Lung (tissue), 12 donors: ENCODE measurements around the gene ZDHHC8. TPM values are rescaled to one million over a fixed set of nuclear protein-coding genes. Genes with fewer than 3 reads are reported as not detected.

Source experiments
- ATAC-seq: fragments of 200-7000 bp; cut with Tn5 transposase; one replicate; pipeline ENCODE4 v1.9.1; 2020; ENCODE audit warnings: moderate number of reproducible peaks; ENCODE audit not compliant: insufficient read depth, low FRiP score
- DNase-seq, 3 donors: peaks; one replicate each; pipeline ENCODE4 v3.0.0-alpha.2; 2013 to 2017
- H3K27ac ChIP-seq, 2 donors: one replicate each; pipeline ENCODE4 v1.5.1; 2013; ENCODE audit warnings: mild to moderate bottlenecking in 2 of 2, moderate library complexity in 2 of 2, control low read depth in 1 of 2, inconsistent platforms in 1 of 2, low read depth in 1 of 2, low read length in 1 of 2
- H3K27me3 ChIP-seq, 3 donors: one replicate each; pipeline ENCODE4 v1.5.1; 2013; ENCODE audit warnings: low read length in 2 of 3; ENCODE audit not compliant: control insufficient read depth in 3 of 3, insufficient read depth in 3 of 3
- H3K36me3 ChIP-seq, 4 donors: one replicate each; pipeline ENCODE4 v1.5.1; 2013; ENCODE audit warnings: low read length in 4 of 4, mild to moderate bottlenecking in 1 of 4, moderate library complexity in 1 of 4; ENCODE audit not compliant: control insufficient read depth in 4 of 4, insufficient read depth in 4 of 4
- H3K4me1 ChIP-seq, 5 donors: one replicate each; pipeline ENCODE4 v1.5.1; 2013; ENCODE audit warnings: low read length in 5 of 5, mild to moderate bottlenecking in 2 of 5, moderate library complexity in 1 of 5; ENCODE audit not compliant: control insufficient read depth in 5 of 5, insufficient read depth in 5 of 5
- H3K4me3 ChIP-seq: one replicate; pipeline ENCODE4 v1.5.1; 2013; ENCODE audit warnings: mild to moderate bottlenecking, control low read depth, moderate library complexity
- H3K9ac ChIP-seq, 2 donors: one replicate each; pipeline ENCODE4 v1.5.1; 2013; ENCODE audit warnings: low read length in 2 of 2, control low read depth in 1 of 2; ENCODE audit not compliant: insufficient read depth in 1 of 2
- H3K9me3 ChIP-seq, 4 donors: one replicate each; pipeline ENCODE4 v1.5.1; 2013; ENCODE audit warnings: low read length in 3 of 4, mild to moderate bottlenecking in 1 of 4, moderate library complexity in 1 of 4; ENCODE audit not compliant: control insufficient read depth in 4 of 4, insufficient read depth in 3 of 4
- WGBS, 2 donors: extraction: QIAGEN DNeasy Blood & Tissue Kit; methylation state at CpG; one replicate each; pipeline ENCODE4 v1.1.7; 2013; 5-methylcytosine and 5-hydroxymethylcytosine counted together
- polyA plus RNA-seq, 2 donors: library from polyadenylated mRNA; stranded (reverse); fragments of 200-250 nt; gene quantifications; one replicate each; pipeline ENCODE4 v1.2.1, GENCODE V29; 2013
- total RNA-seq, 2 donors: library from RNA; depleted of rRNA in 1 of 2; stranded (reverse); fragments of >200 nt in 1 of 2; gene quantifications; one replicate each; pipeline ENCODE4 v1.2.1, GENCODE V29; 2014 to 2021
- TF ChIP-seq, protein P1 (sequence below): IDR thresholded peaks from 2 replicates; pipeline ENCODE4 v1.5.1; 2012; ENCODE audit warnings: mild to moderate bottlenecking; ENCODE audit errors: control extremely low read depth, extremely low read depth
- donor health status: control.
- donor health status: control.
- donor health status: Bipolar disorder and iron deficiency.
- donor health status: healthy.
- donor health status: DM: yes; HTN: yes; CAD: no.

ZDHHC8 gene
- total and polyA plus RNA-seq, 4 donors, result 28.4 to 75.1 (median 35.5) TPM

DNA sequence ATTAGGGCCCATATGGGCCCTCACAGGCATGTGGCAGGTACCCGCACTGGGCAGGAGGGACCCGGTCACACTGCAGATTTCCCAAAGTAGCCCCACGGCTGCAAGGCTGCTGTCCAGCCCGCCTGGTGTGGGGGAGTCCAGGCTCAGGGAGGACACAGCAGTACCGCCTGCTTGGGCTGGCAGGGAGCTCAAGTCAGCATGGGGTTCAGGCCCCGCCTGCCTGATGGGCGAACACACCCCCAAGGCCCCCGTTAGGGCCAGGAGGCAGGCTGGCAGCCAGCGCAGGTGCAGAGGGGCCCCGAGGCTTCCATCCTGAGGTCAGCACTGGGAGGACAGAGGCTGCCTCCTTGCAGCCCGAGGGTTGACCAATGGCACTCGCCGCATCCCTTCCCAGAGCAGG, 5.5 kb downstream of the ZDHHC8 start:
- peaks cover 0 to 28% (median 0%) of the 10 kb centered on the region in 4 donors for H3K36me3 ChIP-seq
- DNase-seq (no peak), ATAC-seq (no peak)
- H3K9me3 ChIP-seq, result no peaks in the 10 kb centered on the region
- H3K27me3 ChIP-seq, result no peaks in the 10 kb centered on the region
- H3K27ac ChIP-seq, result no peak overlapping the region
- H3K9ac ChIP-seq, result no peak overlapping the region
- TF ChIP-seq, protein P1, sequence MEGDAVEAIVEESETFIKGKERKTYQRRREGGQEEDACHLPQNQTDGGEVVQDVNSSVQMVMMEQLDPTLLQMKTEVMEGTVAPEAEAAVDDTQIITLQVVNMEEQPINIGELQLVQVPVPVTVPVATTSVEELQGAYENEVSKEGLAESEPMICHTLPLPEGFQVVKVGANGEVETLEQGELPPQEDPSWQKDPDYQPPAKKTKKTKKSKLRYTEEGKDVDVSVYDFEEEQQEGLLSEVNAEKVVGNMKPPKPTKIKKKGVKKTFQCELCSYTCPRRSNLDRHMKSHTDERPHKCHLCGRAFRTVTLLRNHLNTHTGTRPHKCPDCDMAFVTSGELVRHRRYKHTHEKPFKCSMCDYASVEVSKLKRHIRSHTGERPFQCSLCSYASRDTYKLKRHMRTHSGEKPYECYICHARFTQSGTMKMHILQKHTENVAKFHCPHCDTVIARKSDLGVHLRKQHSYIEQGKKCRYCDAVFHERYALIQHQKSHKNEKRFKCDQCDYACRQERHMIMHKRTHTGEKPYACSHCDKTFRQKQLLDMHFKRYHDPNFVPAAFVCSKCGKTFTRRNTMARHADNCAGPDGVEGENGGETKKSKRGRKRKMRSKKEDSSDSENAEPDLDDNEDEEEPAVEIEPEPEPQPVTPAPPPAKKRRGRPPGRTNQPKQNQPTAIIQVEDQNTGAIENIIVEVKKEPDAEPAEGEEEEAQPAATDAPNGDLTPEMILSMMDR, result no peak
- WGBS, 2 donors, result 88% methylated on average over 13 of the region's 13 CpGs
- no peak overlapping the region for H3K4me3 ChIP-seq
- peaks cover 0 to 44% (median 17%) of the 10 kb centered on the region in 5 donors for H3K4me1 ChIP-seq

DNA sequence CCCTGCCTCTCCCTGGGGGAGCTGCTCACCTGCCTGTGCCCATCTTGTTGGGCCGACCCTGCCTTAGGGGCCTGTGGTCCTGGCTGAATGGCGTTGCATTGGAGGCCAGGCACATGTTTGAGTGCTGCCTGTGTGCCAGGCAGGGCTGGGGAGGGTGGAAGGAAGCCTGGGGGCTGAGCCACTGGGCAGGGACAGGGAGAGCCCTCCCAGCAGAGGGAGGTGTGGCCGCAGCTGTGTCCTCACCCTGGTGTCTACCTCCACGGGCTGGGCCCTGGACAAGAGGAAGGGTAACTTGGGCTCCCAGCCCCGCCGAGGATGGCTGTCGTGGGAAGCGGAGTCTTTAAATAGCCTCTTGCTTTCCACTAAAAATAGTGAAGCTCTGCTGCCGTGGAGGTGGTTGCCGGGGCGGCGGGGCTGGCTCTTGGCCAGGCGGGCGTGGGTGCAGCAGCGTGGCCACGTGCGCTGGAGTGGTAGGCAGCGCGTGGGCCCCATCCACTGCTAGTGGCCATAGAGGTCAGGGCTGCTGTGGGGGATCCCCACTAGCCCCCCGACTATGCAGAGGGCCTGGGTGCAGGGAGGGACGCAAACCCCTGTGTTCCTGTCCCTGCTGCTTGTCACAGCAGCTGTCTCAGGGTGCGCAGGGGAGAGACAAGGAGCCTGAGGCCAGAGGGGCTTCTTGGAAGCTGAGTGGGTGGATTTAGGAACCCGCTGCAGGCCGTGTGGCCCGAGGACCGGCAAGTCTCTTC, 6.2 kb downstream of the ZDHHC8 start:
- H3K36me3 ChIP-seq, result peaks cover 0 to 33% (median 0%) of the 10 kb centered on the region in 4 donors
- no peak overlapping the region for H3K9ac ChIP-seq
- H3K9me3 ChIP-seq, result no peaks in the 10 kb centered on the region
- DNase-seq, result no peak
- WGBS, 2 donors, result 36 to 47% methylated on average over 26 of the region's 26 CpGs
- no peaks in the 10 kb centered on the region for H3K27me3 ChIP-seq
- no peak overlapping the region for H3K4me3 ChIP-seq
- TF ChIP-seq, protein P1, result no peak
- ATAC-seq, result no peak
- H3K4me1 ChIP-seq, result peaks cover 0 to 40% (median 10%) of the 10 kb centered on the region in 5 donors
- H3K27ac ChIP-seq, result peak overlapping the region; percentile 7 to 18

DNA sequence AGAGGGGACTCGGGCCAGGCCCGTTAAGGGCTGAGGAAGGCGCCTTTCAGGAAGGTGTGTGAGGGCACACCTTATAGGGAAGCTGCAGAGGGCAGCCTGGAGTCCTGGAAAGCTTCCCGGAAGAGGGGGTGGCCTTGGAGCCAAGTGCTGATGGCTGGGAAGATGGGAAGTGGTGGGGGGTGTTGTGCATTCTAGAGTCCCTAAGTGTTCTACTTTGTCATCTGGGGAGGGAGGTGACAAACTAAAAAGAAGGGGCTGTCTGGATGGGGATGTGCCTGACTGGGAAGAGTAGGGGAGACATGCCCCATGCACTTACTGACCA, 6.8 kb downstream of the ZDHHC8 start:
- H3K27me3 ChIP-seq, result no peaks in the 10 kb centered on the region
- no peaks in the 10 kb centered on the region for H3K9me3 ChIP-seq
- ATAC-seq (no peak), DNase-seq (no peak)
- no peak overlapping the region for H3K4me3 ChIP-seq
- H3K9ac ChIP-seq, result no peak overlapping the region
- H3K4me1 ChIP-seq, result peaks cover 0 to 36% (median 8%) of the 10 kb centered on the region in 5 donors
- H3K27ac ChIP-seq, result peak overlapping the region in 1 of 2 donors; percentile 18
- WGBS, 2 donors, result 63 to 64% methylated on average over 4 of the region's 4 CpGs
- TF ChIP-seq, protein P1, result no peak
- H3K36me3 ChIP-seq, result peaks cover 0 to 38% (median 0%) of the 10 kb centered on the region in 4 donors
